Measurements from ENCODE around the gene DGUOK.

DGUOK gene

DNA sequence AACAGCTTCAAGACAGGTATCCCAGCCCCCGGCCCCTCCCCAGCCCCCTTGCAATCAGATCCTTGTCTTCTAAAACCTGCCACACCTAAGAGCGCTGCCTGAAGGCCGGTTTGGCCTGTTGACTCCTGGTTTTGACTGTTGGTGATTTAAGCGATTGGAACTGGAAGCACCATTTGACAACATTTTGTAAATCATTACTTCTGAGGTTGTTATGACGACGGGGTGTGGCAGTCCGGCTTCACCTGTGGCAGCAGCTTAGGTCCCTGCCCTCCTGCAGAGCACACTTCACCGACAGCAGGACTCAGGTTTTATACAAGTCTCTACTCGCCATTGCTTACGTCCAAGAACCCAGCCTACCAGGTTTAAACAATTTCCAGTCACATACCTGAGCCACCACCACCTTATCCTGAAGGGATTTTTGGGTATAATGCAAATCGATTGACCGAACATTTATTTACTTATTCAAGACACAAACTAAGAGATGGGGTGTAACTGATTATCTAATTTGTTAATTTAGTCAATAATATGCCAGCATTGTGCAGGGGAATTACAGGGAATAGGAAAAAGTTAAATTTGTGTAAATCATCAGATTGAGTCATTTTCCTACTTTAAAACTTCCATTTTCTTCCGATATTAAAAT lies 707 bp upstream of the DGUOK start:
- no peak for TF ChIP-seq ZFX (IDR thresholded peaks at IDR 0.05)
- TF ChIP-seq, protein P1, sequence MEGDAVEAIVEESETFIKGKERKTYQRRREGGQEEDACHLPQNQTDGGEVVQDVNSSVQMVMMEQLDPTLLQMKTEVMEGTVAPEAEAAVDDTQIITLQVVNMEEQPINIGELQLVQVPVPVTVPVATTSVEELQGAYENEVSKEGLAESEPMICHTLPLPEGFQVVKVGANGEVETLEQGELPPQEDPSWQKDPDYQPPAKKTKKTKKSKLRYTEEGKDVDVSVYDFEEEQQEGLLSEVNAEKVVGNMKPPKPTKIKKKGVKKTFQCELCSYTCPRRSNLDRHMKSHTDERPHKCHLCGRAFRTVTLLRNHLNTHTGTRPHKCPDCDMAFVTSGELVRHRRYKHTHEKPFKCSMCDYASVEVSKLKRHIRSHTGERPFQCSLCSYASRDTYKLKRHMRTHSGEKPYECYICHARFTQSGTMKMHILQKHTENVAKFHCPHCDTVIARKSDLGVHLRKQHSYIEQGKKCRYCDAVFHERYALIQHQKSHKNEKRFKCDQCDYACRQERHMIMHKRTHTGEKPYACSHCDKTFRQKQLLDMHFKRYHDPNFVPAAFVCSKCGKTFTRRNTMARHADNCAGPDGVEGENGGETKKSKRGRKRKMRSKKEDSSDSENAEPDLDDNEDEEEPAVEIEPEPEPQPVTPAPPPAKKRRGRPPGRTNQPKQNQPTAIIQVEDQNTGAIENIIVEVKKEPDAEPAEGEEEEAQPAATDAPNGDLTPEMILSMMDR (conservative IDR thresholded peaks at IDR 0.05) = no peak
- H3K27ac ChIP-seq = no peak overlapping the region

DNA sequence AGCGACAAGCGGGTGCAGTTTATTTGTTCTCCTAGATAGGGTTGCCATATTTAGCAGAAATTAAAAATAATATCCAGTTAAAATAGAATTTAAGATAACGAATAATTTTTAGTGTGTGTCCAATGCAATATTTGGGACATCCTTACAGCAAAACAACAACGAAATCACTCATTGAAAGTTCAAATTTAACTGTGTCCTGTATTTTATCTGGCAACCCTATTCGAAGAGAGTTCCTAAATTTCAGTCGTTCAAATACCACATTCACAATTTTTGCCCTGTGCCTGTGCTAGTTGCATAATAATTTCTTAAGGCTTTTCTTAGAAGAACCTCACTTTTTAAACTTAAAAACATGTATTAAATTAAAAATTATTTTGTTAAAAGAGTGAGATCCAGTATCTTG lies 664 bp downstream of the DGUOK start:
- peak overlapping the region; percentile 79 for H3K27ac ChIP-seq
- TF ChIP-seq, protein P1 (conservative IDR thresholded peaks at IDR 0.05) = no peak
- TF ChIP-seq ZFX (IDR thresholded peaks at IDR 0.05) = no peak

DNA sequence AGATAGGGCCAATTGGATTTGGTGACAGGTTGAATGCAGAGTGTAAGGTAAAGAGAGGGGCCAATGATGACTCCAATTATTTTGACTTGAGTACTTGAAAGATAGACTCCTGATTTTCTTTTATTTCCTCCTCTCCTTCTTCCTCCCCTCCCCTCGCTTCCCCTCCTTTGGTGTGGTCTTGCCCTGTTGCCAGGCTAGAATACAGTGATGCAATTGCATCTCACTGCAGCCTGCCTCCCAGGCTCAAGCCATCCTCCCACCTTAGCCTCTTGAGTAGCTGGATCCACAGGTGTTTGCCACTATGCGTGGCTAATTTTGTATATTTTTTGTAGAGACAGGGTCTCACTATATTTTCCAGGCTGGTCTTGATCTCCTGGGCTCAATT lies 2.3 kb downstream of the DGUOK start:
- H3K27ac ChIP-seq = no peak overlapping the region
- TF ChIP-seq, protein P1 (conservative IDR thresholded peaks at IDR 0.05) = no peak
- TF ChIP-seq ZFX (IDR thresholded peaks at IDR 0.05) = no peak

DNA sequence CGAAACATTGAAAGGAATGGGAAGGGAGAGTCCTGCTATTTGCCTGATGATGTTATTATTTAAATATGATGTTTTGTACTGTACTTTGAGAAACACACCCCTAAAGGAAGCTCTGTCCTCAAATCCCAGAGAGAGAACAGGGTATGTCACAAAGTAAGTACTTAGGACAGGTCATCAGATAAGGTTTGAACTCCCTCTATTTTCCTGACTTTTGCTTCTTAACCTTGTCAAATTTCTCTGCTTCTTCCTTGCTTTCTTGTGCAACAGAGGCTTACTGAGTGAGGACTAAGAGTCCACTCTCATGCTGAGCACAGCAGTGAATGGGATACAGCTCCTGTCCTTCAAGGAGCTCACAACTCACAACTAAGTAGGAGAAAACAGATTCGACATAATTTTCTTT lies 3.7 kb downstream of the DGUOK start:
- TF ChIP-seq ZFX (IDR thresholded peaks at IDR 0.05) = no peak
- TF ChIP-seq, protein P1 (conservative IDR thresholded peaks at IDR 0.05) = no peak

GRCh38 chr2:73931531-73932500 lies 5.1 kb downstream of the DGUOK start:
- TF ChIP-seq ZFX (IDR thresholded peaks at IDR 0.05) = no peak
- TF ChIP-seq, protein P1 (conservative IDR thresholded peaks at IDR 0.05) = no peak
- H3K27ac ChIP-seq = no peak overlapping the region

More for the DNA sequence above, 3.7 kb downstream of the DGUOK start:
- H3K27ac ChIP-seq = no peak overlapping the region

- no peak overlapping the region for H3K27ac ChIP-seq
- TF ChIP-seq, protein P1 (conservative IDR thresholded peaks at IDR 0.05) = no peak
- no peak for TF ChIP-seq ZFX (IDR thresholded peaks at IDR 0.05)
These were observed 6.5 kb downstream of the DGUOK start for GRCh38 chr2:73933194-73933593.

DNA sequence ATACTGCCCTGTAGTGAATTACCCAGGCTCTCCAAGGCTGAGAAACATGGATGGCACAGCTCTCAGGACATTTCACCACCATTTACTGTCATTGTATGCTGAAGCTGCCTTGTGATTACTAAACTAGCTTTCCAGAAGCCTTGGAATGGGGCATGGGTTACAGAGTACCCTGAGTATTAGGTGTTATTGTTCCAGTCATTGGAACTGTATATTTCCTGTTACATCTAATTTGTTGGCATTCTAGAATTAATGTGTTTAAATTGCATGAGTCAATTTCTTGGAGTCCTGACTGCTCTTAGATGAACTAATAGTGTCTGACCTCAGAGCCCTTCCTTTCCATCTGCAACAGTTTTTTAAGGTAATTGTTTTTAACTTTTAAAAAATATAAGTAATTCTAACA lies 9.0 kb downstream of the DGUOK start:
- TF ChIP-seq, protein P1 (conservative IDR thresholded peaks at IDR 0.05) = no peak
- no peak for TF ChIP-seq ZFX (IDR thresholded peaks at IDR 0.05)
- no peak overlapping the region for H3K27ac ChIP-seq
